MM.1S (cell line): Measurements from ENCODE around the gene ELL.

ENCODE experiments used
- EZH2 ChIP-seq: fragments of 300-600 bp; sonication (generic); optimal IDR thresholded peaks from 2 replicates; pipeline ENCODE3; 2017; ENCODE audit warnings: low read depth, mild to moderate bottlenecking, antibody characterized with exemption, low read length, mixed read lengths
- TF ChIP-seq, protein P1 (sequence below): fragments of 300-600 bp; sonication (generic); IDR thresholded peaks from 2 replicates; pipeline ENCODE4 v1.5.1; 2016; ENCODE audit warnings: antibody characterized with exemption, low read length, mixed read lengths

GRCh38 chr19:18422530-18423191 lies 99.2 kb downstream of the ELL start:
- TF ChIP-seq, protein P1, sequence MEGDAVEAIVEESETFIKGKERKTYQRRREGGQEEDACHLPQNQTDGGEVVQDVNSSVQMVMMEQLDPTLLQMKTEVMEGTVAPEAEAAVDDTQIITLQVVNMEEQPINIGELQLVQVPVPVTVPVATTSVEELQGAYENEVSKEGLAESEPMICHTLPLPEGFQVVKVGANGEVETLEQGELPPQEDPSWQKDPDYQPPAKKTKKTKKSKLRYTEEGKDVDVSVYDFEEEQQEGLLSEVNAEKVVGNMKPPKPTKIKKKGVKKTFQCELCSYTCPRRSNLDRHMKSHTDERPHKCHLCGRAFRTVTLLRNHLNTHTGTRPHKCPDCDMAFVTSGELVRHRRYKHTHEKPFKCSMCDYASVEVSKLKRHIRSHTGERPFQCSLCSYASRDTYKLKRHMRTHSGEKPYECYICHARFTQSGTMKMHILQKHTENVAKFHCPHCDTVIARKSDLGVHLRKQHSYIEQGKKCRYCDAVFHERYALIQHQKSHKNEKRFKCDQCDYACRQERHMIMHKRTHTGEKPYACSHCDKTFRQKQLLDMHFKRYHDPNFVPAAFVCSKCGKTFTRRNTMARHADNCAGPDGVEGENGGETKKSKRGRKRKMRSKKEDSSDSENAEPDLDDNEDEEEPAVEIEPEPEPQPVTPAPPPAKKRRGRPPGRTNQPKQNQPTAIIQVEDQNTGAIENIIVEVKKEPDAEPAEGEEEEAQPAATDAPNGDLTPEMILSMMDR: no peak
- TF ChIP-seq EZH2: no peak
